NCI-H1092 (cell line): ENCODE measurements around the gene TMTC2.

ENCODE experiments used
- DNase-seq: peaks from one replicate; lab custom pipeline; 2025; lab: John Stamatoyannopoulos, UW

The TMTC2 gene

GRCh38 chr12:83015390-83016217 is 328.9 kb downstream of the TMTC2 start:
- DNase-seq, result no peak

GRCh38 chr12:83016218-83016835 is 329.6 kb downstream of the TMTC2 start:
- no peak for DNase-seq

- DNase-seq, result no peak
Measured at GRCh38 chr12:83016991-83017390, 330.3 kb downstream of the TMTC2 start.

- DNase-seq, result no peak
Measured at GRCh38 chr12:83018088-83018487, 331.4 kb downstream of the TMTC2 start.

GRCh38 chr12:83027021-83027723 is 340.5 kb downstream of the TMTC2 start:
- DNase-seq, result no peak

GRCh38 chr12:83031196-83031595 is 344.5 kb downstream of the TMTC2 start:
- no peak for DNase-seq

GRCh38 chr12:83036847-83037246 is 350.1 kb downstream of the TMTC2 start:
- no peak for DNase-seq

- no peak for DNase-seq
Measured at GRCh38 chr12:83039413-83039812, 352.7 kb downstream of the TMTC2 start.

GRCh38 chr12:83040339-83040738 is 353.6 kb downstream of the TMTC2 start:
- DNase-seq, result no peak

- DNase-seq, result no peak
Measured at GRCh38 chr12:83040991-83041390, 354.3 kb downstream of the TMTC2 start.

GRCh38 chr12:83042441-83043200 is 355.9 kb downstream of the TMTC2 start:
- DNase-seq, result no peak

- no peak for DNase-seq
Measured at GRCh38 chr12:83044736-83045135, 358.0 kb downstream of the TMTC2 start.

GRCh38 chr12:83046019-83046418 is 359.3 kb downstream of the TMTC2 start:
- no peak for DNase-seq

GRCh38 chr12:83049306-83049705 is 362.6 kb downstream of the TMTC2 start:
- no peak for DNase-seq

- no peak for DNase-seq
Measured at GRCh38 chr12:83052890-83053541, 366.3 kb downstream of the TMTC2 start.

GRCh38 chr12:83057436-83057835 is 370.7 kb downstream of the TMTC2 start:
- DNase-seq, result no peak

GRCh38 chr12:83059107-83059506 is 372.4 kb downstream of the TMTC2 start:
- no peak for DNase-seq

GRCh38 chr12:83065562-83065961 is 378.9 kb downstream of the TMTC2 start:
- no peak for DNase-seq

- DNase-seq, result no peak
Measured at GRCh38 chr12:83067981-83068380, 381.3 kb downstream of the TMTC2 start.

GRCh38 chr12:83074358-83074894 is 387.7 kb downstream of the TMTC2 start:
- DNase-seq, result no peak

- no peak for DNase-seq
Measured at GRCh38 chr12:83075471-83075870, 388.8 kb downstream of the TMTC2 start.
